M059J (cell line): ENCODE results near the gene MTFMT. TPM values are rescaled to one million over a fixed set of nuclear protein-coding genes. Genes with fewer than 3 reads are reported as not detected.
"Not testable (repeated sequence)": the region's sequence is repeated elsewhere in the genome, so short reads cannot be mapped to it uniquely, and the experiment has no call there.

Experiments
- DNase-seq: peaks from one replicate; pipeline ENCODE4 v3.0.0-alpha.2; 2012; ENCODE audit warnings: low read depth
- total RNA-seq: library from RNA; depleted of rRNA; stranded (reverse); fragments of >200 nt; shearing (Covaris generic); gene quantifications from 2 replicates; pipeline ENCODE4 v1.2.3, GENCODE V29; 2014

The MTFMT gene
- total RNA-seq, 1 experiment from 2014 or later = 19.9 TPM

DNA sequence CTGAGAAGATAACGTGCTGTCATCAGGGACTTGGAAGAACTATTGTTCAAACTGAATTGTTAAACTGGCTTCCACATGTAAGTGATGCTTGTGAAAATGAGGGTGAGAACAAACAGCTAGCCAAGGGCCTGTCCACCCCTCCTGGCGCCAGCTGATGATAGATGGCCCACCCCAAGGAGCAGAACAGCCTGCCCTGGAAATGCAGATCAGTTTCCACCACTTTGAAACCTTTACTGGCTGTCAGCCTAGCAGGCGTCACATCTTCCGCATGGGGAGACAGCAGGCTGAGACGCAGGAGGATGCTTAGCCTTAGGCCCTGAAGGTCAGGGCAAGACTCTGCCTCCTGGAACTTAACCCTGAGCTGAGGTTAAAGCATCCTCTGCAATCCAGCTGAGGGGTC lies 9.4 kb upstream of the MTFMT start:
- DNase-seq = no peak

DNA sequence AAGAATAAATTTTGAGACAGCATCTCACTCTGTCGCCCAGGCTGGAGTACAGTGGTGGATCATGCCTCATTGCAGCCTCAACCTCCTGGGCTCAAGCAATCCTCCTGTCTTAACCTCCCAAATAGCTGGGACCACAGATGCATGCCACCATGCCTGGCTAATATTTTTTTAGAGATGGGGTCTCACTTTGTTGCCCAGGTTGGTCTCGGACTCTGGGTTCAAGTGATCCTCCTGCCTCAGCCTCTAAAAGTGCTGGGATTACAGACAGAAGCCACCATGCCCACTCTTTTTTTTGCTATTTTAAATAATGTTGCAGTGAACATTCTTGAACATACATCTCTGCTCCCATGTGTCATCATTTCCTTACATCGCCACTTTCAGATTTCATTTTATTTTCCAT lies 9.0 kb upstream of the MTFMT start:
- DNase-seq = no peak

DNA sequence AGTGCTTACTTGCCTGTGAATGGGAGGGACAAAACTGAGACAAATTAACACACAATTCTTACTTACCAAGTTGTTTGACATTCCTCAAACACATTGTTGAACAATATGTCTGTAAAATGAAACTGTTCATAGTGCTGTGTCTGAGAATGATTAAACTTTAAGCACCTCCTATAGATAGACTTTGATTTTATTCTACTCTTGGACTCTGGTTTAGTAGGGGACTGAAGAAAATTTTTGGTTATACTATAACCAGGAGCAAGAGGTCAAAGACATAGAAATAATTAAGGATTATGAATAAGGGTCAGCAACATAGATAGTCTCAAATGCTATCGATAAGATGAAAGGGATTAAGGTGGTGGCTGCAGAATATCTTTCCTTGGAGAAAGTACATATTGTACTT lies 7.9 kb upstream of the MTFMT start:
- DNase-seq = no peak

DNA sequence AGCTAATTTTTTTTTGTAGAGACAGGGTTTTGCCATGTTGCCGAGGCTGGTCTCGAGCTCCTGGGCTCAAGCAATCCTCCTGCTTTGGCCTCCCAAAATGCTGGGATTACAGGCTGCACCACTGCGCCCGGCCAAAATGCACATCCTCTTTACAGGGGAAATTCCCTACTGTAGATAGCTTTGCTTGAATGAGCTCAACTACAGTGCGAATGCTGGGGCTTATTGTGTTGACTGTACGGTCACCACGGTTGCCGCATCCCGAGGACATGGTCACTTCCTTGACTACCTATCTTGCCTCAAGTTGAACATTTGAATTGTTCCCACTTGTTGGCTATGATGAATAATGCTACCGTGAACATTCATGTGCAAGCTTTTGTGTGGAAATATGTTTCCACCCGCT lies 5.3 kb upstream of the MTFMT start:
- no peak for DNase-seq

DNA sequence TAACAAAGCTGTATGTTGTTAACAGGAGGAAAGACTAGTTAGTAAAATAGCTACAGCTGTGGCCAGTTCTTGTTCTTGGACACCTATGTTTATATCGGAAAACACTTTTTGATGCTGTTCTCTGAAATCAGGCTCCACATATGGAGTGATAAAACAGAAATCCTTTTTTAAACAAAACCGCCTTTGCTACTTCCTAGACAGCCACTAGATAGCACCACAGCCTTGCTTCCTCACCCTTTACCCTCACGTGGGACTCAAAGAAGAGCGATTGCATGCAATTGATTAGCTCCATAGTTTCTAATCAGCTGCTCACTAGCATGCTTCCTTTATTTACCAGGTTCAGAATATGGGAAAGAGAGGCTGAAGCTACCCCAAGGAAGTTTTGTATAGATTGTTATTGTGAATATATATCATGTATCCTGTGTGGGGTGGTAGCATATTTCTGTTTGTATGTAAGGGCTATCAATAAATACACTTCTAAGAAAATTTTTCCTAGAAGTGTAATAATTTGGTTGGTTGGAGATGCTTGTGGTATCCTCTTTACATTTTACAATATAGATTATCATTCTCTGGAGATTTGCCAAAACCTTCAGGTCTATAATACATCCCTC lies 4.3 kb upstream of the MTFMT start:
- peak; percentile 46 for DNase-seq

DNA sequence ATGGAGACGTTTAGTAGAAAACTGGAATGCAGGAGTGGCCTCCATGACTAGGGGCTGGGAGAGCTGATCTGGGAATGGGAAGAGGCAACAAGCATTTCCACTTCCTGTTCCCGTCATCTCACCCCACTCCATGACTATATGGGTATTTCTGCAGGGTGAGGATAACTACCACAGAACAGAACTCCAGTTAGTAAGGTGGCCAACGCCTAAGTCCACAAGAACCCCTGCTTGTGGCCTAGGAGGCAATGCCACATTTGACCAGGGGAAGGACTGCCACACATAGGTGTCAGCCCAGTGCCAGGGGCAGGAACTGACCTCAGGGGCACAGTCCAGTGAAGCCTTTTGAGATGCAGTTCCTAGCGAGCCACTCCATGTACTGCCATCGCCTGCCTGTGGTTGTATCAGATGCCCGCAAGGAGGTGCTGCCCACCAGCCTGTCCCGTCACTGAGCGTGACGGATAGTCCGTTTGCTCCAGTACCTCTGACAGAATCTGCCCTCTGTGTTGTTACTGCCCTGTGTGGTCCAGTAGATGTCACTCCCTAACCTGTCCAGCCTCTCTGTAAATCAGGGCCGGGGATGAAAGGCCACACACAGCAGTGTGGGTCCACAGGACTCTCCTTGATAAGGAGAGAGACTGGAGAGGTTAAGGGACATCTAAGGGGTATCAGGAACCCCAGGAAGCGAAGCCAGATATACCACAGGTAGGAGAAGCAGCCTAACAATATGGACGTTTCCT lies 3.5 kb upstream of the MTFMT start:
- peak; percentile 83 for DNase-seq

DNA sequence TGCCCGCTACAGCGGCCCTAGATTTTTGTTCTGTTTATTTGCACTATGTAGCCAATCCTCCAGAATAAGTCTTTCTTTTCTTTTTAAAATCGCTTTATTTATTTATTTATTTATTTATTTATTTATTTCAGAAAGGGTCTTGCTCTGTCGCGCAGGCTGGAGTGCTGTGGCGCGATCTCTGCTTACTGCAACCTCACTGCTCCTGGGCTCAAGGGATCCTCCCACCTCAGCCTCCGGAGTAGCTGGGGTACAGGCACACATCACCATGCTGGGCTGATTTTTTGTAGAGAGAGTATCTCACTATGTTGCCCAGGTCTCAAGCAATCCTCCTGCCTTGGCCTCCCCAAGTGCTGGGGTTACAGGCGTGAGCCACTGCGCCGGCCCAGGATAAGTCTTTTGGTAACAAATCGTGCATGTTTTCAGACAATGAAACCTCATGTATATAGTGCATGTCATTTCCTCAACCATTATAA lies 333 bp upstream of the MTFMT start:
- DNase-seq = no peak

DNA sequence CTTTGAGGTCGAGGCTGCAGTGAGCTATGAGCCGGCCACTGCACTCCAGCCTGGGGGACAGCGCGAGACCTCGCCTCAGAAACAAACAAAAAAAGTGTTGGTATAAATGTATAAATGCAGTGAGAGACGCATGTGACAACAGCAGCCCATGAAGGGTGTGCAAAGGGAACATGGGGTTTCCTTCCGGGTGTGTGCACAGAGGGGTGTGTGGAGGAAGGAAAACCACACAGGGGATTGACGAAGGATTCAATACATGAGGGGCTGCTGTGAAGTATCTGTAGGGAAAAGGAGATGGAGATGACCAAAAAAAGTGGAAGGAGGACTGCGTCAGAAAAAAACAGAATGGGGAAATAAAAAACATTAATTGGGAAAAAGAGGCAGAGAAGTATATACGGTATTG lies 1.1 kb downstream of the MTFMT start:
- no peak for DNase-seq

DNA sequence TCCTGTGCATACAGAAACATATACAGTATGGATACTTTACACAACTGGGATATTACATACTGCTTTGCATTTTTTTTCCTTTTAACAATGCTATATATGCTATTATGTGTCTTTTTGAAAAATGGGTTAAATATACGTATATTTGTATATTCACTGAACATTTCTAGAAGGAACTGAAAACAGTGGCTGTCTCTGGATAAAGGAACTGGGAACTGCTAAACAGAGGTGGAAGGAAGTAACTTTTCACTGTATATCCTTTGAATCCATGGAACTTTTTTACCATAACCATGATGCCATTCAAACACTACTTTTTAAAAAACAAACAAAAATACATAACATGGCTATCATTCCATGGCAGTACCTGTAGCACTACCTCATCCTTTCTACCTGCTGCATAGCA lies 1.8 kb downstream of the MTFMT start:
- no peak for DNase-seq

DNA sequence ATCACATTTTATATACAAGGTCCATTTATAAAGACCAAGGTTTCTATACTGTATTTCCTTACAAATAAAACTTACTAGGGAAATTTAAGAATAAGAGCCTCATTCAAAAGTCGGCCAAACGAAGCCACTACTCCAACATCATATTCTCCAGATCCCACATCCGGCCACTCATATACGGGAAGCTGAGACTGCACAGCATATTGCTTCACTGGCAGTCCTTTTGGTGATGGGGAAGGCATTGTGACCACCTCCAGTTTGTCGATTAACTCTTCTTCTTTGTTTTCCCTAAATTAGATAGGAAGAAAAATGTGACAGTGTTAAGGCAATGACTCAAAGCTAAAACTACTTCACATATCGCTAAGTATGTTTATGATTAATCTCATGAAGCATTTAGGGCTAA lies 2.7 kb downstream of the MTFMT start:
- no peak for DNase-seq

DNA sequence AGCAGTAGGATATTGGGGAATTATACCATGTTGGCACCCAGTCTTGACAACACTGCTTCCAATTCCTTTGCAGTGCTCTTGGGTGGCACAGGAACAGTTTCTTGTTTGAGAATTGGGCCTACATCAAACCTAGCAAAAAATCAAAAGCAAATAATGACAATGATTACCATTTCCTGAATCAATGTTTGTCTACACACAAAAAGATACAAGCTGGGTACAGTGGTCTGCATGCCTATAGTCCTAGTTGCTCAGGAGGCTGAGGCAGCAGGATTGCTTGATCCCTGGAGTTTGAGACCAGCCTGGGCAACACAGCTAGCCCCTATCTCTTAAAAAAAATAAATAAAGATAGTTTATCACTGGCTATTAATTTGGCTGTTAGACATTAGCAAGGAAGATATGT lies 8.0 kb downstream of the MTFMT start:
- DNase-seq = no peak

DNA sequence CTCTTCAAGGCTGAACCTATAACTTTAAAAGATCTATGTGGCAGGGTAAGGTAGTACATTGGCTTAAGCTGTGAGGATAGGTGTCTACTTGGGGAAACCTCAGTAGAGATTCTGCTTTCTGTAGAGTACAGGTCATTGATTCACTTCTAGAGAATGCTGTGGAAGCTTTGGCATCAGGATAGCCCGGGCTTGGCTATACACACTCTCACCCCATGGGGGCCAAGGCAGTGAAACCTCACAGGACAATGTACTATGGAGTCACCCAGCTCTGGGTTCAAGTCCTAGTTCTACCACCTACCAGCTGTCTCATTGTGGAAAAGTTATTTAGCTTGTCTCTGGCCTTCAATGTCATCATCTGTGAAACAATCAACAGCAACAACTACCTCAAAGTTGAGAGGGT lies 9.0 kb downstream of the MTFMT start:
- DNase-seq = no peak

DNA sequence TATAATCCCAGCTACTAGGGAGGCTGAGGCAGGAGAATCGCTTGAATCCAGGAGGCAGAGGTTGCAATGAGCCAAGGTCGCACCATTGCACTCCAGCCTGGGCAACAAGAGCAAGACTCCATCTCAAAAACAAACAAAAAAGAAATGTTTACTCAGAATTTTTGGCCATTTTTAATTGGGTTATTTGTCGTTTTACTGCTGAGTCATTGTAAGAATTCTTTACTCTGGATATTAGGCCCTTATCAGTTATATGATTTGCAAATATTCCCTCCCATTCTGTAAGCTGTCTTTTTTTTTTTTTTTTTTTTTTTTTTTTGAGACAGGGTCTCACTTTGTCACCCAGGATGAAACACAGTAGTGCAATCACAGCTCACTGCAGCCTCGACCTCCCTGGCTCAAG lies 18.2 kb downstream of the MTFMT start:
- not testable (repeated sequence) for DNase-seq

DNA sequence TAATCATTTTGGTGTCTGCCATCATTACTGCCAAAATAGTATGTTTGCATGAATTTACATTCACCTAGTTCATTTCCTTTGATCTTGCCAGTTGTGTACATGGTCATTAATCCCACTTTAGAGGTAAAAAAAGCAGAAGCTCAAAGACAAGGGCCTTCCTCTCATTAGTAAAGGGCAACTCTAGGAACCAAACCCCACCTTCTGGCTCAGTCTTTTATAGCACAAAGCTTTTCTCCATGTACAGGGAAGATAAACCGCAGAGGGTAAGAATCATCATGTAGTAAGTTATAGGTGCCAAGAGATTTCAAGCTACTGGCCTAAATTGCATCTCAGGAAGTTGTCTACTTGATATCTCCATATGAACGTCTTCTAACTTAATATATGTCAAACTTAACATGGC lies 20.5 kb downstream of the MTFMT start:
- DNase-seq = no peak

DNA sequence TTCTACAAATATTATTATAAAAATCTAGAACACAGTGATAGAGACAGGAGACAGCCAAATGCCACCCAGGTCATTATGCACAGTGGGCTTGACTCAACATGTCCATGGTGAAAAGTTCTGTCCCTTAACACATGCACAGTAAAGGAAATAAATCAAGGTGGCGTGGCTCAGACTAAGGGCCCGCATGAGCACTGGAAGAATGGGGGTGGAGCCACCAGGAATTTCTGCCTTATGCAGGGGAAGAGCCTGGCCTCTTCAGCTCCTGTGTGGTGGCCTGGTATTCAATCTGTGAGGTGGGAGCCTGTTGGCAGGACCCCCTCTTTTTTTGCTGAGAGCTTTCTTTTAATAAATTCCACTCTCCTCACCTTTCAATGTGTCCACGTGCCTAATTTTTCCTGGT lies 22.6 kb downstream of the MTFMT start:
- DNase-seq = no peak

DNA sequence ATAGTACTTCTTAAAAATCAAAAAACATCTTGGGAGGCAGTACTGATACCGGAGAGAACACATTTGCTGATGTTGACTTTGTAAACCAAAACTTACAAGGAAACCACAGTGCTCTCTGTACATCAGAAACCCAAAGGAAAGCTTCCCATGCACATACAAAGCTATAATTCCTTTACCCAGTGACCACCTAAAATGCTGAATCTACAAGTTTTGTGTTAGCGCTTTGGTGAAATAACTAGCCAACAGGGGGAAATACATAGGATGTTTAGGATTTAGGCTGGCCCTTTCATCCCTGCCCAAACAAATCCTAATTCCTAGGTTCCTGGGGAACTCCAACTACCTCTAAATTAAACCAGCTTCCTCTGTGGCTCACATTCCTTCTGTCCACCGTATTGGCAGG lies 24.4 kb downstream of the MTFMT start:
- no peak for DNase-seq

DNA sequence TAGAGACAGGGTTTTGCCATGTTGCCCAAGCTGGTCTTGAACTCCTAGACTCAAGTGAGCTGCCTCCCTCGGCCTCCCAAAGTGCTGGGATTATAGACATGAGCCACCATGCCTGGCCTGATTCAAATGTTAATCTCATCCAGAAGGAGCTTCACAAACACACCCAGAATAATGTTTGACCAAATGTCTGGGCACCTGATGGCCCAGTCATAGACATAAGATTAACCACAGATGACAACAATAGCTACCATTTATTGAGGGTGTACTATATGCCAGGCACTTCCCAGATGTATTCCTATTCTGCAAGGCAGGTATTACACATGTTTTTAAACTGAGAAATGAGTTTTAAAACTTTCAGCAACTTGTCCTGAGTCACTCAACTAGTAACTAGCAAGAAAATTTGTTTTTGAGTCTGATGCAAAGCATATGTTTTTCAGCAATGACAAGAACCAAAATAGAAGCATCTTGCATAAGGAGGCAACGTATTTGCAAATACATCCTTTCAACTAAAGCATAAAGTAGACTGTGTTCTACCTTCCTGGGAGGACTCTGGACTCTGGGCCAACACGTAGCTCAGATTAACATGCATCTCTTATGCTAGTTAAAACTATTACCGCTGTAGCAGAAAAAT lies 31.6 kb downstream of the MTFMT start:
- DNase-seq = no peak

DNA sequence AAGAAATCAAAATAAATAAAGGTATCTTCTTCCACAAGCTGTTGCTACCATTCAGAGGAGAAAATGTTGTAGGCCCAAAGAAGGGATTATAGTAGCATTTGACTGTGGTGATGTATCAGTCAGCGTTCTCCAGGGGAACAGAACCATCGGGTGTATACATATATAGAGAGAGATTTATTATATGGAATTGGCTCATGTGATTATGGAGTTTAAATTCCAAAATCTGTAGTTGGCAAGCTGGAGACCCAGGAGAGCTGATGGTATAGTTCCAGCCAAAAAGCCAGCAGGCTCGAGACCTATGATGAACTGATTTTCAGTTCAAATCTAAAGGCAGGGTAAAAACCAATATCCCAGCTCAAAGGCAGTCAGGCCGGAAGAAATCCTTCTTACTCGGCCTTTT lies 32.4 kb downstream of the MTFMT start:
- DNase-seq = no peak

DNA sequence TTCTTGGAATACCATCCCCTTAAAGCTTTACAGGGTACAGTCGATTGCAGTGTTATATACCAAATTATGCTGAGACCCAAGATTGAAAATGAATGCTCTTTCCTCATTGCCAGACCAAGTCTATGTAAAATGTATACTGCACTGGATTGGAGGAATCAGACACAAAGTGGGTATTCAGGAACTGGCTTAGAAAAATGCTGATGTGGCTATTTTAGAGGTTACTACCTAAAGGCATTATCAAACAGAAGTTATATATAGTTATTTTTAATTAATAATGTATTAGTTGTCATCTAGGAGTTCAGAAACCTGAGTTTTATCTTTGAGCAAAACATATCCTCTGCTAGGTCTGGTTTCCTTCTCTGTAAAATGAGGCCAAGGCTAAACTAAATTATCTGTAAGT lies 36.1 kb downstream of the MTFMT start:
- no peak for DNase-seq

DNA sequence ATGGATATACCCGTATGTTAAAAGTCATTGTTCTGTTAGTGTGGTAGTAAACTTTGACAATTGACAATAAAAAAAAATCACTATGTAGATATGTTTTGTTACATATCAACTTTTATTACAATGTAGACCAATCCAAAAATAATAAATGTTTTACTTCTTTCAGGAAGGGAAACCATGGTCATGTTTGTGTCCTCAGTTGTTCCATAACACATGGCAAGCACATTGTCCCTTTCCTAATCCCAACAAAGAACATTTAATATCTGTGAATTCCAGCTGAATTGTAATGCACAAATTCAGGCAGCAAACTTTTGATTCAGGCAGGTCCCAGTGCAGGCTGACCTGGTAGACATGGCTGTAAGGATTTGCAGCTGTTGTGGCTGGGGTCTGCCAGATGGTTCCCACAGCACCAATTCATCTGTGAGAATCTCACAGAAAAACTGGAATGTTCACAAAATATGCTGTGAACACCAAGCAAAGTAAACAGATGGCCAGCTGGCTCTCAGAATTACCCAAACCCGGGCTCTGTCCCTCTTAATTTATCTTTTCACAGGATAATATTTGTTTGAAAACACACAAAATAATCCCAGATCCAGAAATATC lies 37.8 kb downstream of the MTFMT start:
- DNase-seq = no peak

DNA sequence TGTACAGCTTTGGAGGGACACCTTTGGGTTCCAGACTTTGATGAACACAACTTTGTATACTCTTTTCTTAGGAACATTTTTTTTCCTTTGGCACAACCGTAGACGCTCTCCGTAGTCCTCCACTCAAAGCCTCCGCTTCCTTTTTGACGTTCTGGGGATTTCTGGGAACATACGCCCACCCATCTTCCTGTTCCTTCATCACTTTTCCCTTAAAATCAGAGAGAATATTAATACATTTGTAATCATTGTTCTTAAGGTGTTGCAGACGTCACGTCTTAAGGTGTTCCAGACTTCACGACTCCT lies 39.3 kb downstream of the MTFMT start:
- DNase-seq = no peak

DNA sequence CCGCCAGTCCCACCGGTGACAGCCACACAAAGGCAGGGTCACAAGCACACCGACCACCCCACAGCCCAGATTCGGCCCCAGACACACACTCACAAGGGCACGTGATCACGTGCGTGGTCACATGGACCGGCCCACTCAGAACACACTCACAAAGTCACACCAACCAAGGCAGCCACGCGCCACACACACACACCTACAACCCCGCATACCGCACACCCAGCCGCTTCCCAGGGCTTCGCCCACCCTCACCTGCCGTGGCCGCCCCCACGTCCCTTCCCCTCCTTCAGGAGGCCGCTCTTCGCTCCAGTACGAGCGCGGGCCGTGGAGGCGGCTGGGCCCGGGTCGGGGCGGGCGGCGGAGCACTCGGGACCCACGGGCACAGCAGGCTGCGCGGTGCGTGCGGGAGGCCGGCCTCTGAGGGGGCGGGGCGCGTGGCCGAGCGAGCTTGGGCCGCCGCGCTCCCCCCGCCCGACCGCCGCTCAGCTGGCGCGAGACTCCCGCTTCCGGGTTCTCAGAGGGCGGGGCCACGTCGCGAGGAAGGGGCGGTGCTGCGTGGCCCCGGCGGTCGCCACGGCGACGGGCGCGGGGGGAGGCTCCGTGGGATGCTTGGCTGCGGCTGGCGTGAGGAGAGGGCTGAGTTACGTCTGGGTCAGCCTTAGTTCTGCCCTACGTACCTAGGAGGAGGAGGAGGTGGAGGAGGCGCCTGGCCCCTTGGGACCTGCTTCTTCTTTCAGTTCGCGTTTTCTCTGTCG lies 39.8 kb downstream of the MTFMT start, which contains the start of gene SPG21:
Gene SPG21 (minus strand): TSS at position 499 of the 752 bp plus-strand sequence. CDS start 6,345 bp downstream, outside the sequence.
- peak; percentile 89 for DNase-seq
